HG02610 (cell line): ENCODE results near the gene DCAF5.

ENCODE experiments used
- ATAC-seq: cut with Tn5 transposase; IDR thresholded peaks from one replicate; pipeline ENCODE4 v1.9.1; 2021; ENCODE audit warnings: mild to moderate bottlenecking, moderate library complexity; ENCODE audit not compliant: unreplicated experiment

The DCAF5 gene

DNA sequence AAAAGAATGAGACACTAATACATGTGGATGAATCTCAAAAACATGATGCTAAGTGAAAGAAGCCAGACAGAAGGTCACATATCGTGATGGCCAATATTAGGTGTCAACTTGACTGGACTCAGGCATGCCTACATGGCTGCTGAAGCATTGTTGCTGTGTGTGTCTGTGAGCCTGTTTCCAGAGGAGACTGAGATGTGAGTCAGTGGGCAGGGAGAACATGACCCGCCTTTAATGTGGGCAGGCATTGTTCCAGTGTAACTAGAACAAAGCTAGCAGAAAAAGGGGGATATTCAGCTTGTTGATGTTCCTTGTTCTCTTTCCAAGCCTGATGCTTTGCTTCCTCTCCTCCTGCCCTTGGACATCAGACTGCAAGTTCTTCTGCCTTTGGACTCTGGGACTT is 47.6 kb downstream of the DCAF5 start:
- no peak for ATAC-seq

DNA sequence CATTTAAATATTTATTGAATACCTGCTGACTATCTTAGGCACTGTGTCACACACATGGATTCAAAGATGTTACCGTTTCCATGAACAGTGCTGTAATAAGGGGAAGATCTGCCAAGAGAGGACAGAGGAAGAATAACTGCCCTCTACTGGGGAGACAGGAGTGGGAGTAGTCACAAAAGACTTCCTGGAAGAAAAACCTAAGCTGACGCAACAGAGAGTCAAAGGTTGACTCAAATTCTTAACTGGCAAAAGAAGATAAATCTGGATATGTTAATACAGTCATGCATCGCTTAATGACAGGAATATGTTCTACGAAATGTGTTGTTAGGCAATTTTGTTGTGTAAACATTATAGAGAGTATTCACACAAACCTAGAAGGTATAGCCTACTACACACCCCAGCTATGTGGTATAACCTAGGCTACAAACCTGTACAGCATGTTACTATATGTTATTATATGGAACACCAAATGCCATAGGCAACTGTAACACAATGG is 51.5 kb downstream of the DCAF5 start:
- no peak for ATAC-seq

DNA sequence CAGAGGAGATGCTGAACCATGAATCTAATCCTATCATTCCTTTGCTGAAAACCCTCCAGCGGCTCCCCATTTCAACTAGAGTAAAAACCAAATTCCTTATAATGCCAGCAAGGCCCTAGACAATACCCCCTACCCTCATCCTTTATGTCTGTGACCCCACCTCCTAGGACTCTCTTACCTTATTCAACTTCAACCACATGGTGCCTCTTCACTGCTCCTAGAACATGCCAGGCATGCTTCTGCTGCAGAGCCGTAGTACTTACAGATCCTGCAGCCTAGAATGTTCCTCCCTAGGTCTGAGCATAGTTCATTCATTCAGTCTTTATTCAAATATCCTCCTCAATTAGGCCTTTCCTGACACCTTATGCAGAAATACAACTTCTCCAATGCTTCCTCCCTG is 54.9 kb downstream of the DCAF5 start:
- ATAC-seq = no peak

DNA sequence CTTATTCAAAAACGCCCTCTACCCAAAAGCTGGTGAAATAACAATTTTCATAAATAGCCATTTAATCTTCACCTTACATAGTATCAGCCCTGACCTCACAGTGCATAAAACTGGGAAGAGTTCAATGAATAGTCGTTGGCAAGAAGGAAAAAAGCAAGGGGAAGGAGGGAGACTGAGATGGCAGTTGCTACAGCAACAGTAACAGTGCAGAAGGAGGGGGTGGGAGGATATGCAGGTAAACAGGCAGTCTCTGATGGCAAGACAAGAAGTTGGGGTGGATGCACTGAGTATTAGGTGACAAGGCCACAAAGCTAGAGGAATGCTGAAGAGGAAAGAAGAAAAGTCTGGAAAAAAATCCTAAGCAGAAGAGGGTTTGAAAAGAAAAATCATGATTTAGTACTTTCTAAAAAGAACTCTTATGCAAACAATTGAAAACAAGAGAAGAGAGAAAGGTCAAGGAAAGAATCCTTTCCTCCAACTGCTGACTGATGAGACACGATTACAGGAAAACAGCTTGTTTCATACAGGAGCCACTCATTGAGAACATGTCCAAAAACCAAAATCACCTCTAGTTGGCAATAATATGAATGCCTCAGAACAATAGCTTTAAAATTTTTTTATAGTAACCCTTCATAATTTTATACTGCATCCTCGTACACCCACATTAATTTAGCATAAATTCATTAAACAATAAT is 56.0 kb downstream of the DCAF5 start:
- ATAC-seq = no peak

DNA sequence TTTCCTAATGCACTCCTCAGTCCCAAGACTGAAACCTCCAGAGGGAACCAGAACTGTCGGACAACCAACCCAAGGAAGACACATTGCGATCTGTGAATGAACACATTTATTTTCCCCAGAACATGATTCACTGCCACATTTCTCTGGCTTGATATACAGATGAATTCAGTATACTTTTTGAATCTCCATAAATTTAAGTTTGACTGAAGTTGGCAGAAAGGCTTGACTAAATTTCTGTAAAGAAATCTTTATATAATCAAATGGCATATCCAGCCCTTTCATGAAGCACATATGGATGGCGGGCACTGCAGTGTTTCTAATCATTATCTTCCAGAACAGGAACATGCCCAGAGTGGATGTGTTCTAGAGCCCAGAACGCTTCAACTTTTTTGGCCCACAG is 56.7 kb downstream of the DCAF5 start:
- no peak for ATAC-seq

DNA sequence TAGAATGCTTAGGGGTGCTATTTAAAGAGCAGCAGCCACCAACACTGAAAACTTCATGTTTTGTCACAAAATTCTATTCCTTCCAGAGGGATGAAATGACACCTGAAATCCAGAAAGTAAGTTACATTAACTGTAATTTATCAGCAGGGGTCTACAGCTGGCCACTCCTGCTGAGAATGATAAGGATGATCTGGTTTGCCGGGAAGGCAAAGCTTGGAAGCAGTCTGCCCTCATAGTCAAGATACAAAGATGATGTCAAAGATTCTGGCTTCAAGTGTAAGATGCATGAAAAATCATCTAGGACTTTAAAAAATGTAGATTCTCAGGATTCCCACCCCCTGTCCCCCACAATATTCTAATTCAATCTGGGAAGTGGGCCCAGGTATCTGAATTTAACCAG is 58.4 kb downstream of the DCAF5 start:
- no peak for ATAC-seq

DNA sequence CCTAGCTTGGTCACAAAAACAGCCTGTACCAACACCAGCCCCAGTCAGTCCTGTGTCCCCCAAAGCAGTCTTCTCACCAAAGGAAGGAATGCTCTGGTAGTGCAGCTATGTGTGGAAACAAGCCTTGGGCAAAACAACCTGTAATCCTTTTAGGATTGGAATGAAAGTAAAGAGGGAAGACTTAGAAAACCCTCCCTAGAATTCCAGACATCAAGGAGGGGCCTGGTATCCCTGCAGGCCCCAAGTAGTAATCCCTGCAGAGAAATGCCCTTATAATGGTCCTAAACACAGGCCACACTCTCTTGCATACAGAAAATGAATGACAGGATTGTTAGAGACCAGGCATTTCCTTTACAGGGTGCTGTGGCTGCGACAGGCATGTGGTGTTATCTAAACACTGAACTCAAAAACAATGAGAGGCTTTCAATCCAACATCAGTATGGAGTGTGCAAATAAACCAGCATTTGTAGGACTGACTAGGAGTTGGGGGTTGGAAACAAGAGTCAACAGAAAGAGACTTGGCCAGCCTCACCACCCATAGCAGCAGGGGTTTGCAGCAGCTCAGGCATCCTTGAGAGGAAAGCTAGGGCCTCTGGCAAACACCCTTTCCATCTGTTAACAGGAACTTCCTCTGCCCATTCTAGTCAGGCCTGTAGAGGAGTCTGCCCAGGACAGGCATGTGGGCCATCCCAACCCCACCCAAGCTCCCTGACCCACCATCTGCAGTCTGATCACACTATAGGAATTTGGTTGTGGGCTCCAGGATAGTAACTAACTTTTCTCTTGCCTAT is 59.1 kb downstream of the DCAF5 start:
- no peak for ATAC-seq

DNA sequence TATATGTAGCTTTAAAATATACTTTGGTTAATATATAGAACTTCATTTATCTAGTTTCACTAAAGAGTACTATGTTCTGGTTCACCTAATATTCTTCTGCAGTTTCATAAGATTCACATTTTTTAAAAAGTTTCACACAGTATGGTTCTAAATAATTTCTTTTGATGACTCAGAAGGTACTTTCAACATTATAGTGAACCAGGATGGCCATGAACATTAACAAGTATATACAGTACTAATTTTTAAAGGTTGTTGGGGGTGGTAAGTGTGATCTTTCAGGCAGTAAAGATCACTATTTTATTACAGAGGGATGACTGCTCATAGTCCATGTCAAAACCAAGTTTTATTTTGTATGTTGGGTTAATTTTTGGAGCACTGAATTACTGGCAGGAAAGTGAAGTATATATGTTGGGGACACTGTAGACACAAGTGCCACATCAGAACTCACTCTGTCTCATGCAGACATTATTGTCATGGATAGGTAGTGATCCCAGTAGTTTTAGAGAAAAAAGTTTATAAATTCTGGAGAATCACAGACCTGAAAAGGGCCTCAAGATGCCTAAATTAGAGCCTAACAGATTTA is 60.0 kb downstream of the DCAF5 start:
- ATAC-seq = peak; percentile 77

DNA sequence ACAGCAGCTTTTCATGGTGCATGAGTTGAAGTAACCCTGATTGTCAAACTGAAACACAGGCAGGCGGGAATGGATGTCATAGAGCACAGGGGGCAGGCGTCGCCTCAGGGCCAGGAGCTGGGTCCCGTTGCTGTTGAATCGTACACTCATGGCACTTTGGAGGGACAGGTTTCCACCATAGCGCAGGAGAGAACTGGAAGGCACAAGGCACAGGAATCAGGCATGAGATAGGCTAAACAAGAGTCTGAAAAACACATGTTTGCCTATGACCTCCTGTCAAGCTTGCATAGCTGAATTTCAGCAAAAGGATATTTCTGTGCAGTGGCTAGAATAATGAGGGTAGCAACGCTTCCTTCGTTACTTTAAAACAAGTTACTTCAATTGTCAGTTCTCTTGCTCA is 61.2 kb downstream of the DCAF5 start:
- ATAC-seq = no peak

DNA sequence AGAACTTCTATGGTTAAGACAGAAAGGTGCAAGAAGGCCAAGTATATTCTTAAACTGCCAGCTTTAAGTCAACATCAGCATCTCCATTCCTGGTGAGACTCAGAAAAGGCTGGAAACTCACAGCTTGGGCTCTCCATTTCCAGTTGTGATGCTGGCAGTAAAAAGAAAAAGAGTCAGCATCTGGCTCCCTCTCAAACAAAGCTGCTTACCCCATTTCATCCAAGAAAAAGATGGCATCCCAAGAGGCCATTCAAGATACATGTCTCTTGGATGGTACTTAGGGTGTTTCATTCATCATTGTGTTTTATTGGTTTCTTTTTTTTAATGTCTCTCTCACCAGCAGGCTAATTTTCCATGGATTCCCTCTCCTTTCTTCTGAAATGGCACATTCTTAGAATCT is 61.9 kb downstream of the DCAF5 start:
- ATAC-seq = no peak

DNA sequence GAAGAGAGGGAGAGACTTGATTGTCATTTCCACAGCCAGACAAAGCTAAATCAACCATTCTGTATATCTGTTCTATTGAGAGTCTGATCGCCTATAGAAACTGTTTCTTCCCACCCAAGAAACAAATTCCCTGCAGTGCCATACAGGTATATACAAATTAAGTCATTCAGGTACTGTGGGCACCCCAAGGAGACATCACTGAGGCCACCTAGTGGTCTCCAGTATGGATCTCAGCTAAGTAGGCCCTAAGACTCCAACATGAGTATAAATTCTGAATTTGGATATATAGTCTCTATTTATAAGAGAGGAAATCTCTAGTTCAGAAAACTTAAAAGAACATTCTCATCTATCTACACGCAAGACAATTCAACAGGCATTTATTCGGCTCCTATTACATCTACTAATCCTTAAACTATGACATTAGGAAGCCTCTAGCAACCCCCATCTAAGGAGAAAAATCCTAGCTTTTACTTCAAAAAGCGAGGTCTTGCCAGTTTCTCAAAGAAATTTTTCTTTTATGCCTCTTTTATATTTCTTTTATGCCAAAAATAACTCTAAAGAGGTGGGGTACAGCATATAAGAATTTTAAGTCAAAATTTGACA is 62.6 kb downstream of the DCAF5 start:
- ATAC-seq = no peak

DNA sequence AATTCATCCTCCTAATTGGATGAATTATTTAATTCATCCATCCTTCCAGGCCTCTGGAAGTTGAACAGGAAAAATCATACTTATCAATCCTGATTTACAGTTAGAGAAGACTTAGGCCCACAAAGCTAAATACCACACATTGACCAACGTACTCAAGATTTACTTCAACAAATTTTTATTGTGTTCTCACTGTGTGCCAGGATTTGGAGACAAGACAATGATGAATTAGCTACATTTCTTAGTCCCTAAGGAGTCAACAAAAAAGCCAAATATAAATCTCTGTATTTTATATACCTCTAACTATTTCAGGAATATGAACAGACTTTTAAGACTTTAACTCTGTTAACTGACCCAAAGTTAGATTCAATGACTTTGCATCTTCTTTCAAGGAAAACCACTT is 63.9 kb downstream of the DCAF5 start:
- ATAC-seq = no peak

DNA sequence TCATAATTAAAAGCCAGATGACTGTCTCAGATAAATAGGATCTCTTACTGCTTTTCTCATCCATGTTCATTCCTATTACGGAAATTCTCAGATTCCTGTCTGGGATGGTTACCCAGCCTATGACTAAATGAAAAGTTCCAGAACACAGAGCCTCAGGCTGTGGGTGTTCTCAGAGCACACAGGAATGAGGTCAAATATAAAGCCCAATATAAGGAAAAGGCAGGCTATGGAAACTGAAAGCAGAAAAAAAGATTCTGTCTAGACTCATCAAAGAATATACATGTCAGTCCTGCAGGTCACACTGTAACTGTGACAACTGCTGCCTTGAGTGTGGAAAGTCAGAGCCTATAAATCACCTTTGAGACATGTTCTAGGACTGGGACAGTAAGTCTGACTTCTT is 64.3 kb downstream of the DCAF5 start:
- ATAC-seq = no peak

DNA sequence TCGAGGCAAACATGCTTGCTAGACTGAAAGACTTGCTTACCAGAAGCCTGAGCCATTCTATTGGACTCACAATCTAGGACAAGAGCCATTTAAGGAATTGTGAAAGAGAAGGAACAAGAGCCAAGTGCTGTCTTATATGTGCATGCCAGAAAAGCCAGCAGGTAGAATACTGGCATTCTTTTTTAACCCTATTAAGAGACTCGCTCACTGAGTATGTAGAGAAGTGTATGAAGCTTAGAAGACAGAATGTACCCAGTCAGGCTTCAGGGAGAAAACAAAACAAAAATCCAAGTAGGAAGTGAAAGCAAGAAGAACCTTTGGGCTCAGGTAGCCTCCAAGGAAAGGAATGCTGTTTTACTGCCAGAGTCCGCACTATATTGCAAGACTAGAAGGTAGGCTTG is 65.9 kb downstream of the DCAF5 start:
- ATAC-seq = no peak

DNA sequence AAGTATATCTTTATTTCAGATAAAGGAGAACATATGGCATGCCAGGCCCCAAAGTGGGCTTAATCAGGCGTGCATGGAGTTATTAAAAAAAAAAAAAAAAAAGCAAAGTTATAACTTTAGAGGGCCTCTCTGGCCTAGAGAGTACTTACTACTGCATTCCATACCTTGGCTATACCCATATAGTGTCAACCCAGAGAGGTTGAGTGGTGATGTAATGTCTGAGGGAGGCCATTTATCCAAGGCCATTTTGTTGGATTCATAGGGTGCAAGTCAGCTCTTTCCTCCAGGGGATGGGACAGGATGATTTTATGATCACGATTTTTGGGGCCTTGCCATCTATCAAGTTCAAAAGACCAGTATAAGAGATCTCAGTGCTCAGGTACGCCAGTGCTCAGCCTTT is 66.4 kb downstream of the DCAF5 start:
- no peak for ATAC-seq

DNA sequence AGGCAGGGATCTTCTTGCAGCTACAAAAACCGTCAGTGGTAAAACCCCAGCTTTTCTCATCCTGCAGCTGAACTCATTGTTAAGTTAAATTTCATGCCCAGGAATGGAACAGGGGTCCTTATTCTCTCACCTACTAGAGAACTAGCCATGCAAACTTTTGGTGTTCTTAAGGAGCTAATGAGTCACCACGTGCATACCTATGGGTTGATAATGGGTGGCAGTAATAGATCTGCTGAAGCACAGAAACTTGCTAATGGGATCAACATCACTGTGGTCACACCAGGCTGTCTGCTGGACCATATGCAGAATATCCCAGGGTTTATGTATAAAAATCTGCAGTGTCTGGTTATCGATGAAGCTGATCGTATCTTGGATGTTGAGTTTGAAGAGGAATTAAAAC is 68.9 kb downstream of the DCAF5 start:
- no peak for ATAC-seq

DNA sequence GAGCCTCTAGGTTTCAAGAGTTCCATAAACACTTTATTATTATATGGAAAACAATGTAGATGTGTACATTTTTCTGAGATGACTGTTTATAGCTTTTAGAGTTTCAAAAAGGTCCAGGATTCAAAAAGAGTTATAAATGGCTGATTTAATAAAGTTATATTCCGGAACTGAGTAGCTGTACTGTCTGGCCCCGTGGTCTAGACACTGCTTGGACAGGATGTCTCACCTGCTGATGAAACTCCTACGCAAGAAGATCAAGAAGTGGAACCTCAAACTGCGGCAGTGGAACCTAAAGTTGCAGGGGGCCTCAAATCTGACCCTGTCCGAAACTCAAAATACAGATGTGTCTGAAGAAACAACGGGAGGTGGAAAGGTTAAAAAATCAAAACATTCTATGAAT is 69.7 kb downstream of the DCAF5 start:
- no peak for ATAC-seq

DNA sequence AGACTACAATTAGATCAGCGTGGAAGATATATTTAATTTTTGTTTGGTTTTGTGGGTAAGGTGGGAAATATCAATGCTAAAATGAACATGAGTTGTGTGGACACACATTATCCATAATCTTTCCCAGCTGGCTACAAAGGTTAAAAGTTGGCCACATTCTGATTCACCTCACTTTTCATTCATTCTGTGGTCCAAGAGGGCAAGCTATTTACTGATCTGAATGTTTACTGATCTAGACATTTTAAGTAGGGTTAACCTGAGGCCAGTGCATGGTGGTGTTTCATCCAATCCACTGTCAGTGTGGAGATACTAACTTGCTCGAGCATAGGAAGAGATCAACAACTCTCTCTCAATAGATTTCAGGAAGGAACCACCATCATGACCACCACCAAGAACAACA is 71.6 kb downstream of the DCAF5 start:
- ATAC-seq = no peak

DNA sequence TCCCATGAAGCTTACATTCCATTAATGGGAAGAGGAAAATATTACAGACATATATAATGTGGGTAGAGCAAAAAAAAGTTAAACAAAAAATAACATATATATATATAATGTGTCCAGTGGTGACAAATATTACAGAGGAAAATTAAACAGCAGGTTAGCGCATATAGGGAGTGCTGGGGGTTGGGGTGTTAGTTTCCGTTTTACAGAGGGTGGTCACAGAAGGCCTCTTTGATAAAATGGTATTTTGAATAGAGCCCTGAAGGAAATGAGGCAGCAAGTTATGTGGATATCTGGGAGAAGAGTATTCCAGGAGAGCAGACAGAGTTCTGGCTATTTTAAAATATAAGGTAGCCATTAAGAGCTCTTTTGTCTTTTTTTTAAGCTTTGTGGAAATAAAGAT is 73.2 kb downstream of the DCAF5 start:
- no peak for ATAC-seq

DNA sequence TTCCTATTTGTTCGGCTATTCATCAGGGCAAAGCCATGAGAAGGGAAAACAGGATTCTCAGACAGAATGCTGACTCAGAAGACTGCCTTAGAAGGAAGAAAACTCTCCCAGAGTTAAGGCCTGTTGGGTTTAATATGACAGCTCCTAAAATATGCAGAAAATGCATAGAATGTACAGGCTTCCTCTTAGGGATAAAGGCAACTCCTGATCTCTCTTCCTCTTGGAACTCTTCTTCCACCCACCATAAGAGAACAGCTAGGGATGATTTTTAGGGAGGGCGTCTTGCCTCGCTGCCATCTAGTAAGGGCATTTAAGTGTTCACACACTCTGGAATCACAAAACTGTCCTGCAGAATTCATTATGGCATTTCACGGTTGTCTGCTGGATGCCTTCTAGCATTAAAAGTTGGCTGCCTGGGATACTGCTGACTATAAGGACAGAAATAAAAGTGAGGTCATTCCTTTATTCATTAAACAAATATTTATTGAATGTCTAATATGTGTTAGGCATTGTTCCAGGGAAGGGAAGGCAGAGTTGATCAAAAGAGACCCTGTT is 73.7 kb downstream of the DCAF5 start:
- ATAC-seq = no peak

DNA sequence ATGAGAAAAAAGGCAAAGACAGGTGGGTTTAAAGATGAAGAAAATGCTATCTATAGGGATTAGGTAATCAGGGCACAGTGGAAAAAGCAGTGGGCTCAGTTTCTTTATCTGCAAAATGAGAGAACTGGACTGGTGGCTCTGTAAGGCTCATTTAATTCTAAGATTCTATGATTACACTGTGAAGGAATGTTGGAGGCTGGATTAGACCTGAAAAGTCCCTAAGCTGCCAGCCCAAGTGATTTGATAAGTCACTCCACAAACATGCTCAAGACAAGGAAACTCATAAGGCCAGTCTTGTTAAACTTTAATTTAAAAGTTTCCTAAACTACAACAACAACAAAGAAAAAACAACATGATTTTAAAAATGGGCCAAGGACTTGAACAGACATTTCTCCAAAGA is 75.1 kb downstream of the DCAF5 start:
- no peak for ATAC-seq
